ENCODE results near the gene PPM1F.

DNA sequence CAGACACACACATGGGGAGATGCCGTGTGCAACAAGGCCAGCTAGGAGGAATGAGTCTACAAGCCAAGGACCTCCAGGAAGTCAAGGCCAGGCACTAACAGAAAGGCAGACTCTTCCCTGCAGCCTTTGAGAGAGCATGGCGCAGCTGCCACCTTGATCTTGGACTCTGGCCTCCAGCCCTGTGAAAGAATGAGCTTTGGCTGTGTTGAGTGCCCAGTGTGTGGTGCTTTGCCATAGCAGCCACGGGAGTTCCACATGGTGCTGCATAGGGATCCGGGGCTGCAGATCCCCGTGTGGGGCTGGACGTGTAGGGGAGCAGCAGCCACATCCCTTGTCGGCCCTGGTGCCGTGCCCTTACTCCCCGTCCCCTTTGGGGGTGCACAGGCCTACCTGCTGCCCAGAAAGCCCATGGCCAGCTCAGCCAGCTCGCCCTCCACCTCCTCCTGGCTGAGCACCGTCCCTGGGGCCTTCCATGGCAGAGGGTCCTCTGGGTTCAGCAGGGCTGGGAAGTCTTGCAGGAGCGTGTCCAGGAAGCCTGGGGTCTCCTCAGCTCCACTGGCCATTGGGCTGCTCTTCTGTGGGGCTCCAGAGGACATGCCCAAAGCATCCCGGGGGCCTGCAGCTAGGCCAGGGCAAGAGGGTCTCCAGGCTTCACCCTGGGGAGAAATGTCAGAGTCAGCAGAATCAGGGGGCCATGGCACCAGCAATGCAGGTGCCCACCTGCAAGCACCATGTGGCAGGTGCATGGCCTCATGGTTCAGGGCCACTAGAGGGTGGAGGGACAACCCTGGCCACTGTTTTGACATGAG is 7.0 kb downstream of the PPM1F start:
- no peak for TF ChIP-seq POLR2AphosphoS5 (IDR thresholded peaks at IDR 0.05; ENCODE audit: insufficient read depth in 1 of 2, low read depth in 1 of 2)
- TF ChIP-seq, protein P1, sequence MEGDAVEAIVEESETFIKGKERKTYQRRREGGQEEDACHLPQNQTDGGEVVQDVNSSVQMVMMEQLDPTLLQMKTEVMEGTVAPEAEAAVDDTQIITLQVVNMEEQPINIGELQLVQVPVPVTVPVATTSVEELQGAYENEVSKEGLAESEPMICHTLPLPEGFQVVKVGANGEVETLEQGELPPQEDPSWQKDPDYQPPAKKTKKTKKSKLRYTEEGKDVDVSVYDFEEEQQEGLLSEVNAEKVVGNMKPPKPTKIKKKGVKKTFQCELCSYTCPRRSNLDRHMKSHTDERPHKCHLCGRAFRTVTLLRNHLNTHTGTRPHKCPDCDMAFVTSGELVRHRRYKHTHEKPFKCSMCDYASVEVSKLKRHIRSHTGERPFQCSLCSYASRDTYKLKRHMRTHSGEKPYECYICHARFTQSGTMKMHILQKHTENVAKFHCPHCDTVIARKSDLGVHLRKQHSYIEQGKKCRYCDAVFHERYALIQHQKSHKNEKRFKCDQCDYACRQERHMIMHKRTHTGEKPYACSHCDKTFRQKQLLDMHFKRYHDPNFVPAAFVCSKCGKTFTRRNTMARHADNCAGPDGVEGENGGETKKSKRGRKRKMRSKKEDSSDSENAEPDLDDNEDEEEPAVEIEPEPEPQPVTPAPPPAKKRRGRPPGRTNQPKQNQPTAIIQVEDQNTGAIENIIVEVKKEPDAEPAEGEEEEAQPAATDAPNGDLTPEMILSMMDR (IDR thresholded peaks at IDR 0.05) = no peak
